Tibial nerve (tissue), 3 donors: ENCODE results near the gene ARPC2.

Experiments
- CTCF ChIP-seq, 5 experiments: fragments of 200-600 bp in 3 of 5; fragments of 450-650 bp in 2 of 5; sonication (generic) in 3 of 5; IDR thresholded peaks; one replicate each; pipeline ENCODE4 v1.5.1; 2016 to 2019; ENCODE audit warnings: antibody characterized with exemption in 5 of 5, mild to moderate bottlenecking in 3 of 5, moderate library complexity in 2 of 5
- POLR2A ChIP-seq, 2 donors: fragments of 450-650 bp; IDR thresholded peaks; one replicate each; pipeline ENCODE4 v1.6.1; 2017; ENCODE audit warnings: antibody characterized with exemption in 2 of 2, mild to moderate bottlenecking in 2 of 2, moderate library complexity in 2 of 2

- TF ChIP-seq POLR2A (IDR thresholded peaks at IDR 0.05) (no peak), CTCF (IDR thresholded peaks at IDR 0.05) (no peak)
Observed at GRCh38 chr2:218252509-218253231, 35.7 kb downstream of the ARPC2 start.
